Natural killer cell (primary cell): ENCODE data around the gene CSTF1. TPM values are rescaled to one million over a fixed set of nuclear protein-coding genes. Genes with fewer than 3 reads are reported as not detected.

Source experiments
- ATAC-seq, 3 donors: fragments of 150-1000 bp in 2 of 3; fragments of 200-7000 bp in 1 of 3; cut with Tn5 transposase; 1 replicate in 1 of 3; 2 replicates in 2 of 3; pipeline ENCODE4 v1.10.0; 2021; ENCODE audit warnings: mild to moderate bottlenecking in 2 of 3, moderate library complexity in 2 of 3
- DNase-seq, 2 donors: peaks; one replicate each; pipeline versions ENCODE4 v3.0.0 to v3.0.0-alpha.2; 2013 to 2021; ENCODE audit warnings: mixed read lengths in 1 of 2
- H3K27ac ChIP-seq: one replicate; pipeline ENCODE4 v1.5.1; 2013; ENCODE audit warnings: mild to moderate bottlenecking, low read length
- H3K27me3 ChIP-seq: one replicate; pipeline ENCODE4 v1.6.1; 2013; ENCODE audit warnings: low read length; ENCODE audit not compliant: control insufficient read depth, insufficient read depth
- H3K36me3 ChIP-seq: one replicate; pipeline ENCODE4 v1.6.1; 2013; ENCODE audit warnings: low read length; ENCODE audit not compliant: control insufficient read depth, insufficient read depth
- H3K4me1 ChIP-seq: one replicate; pipeline ENCODE4 v1.6.1; 2013; ENCODE audit warnings: low read length; ENCODE audit not compliant: control insufficient read depth, insufficient read depth
- H3K4me3 ChIP-seq: one replicate; pipeline ENCODE4 v1.5.1; 2013; ENCODE audit warnings: low read length
- H3K9me3 ChIP-seq: one replicate; pipeline ENCODE4 v1.6.1; 2013; ENCODE audit warnings: low read length; ENCODE audit not compliant: control insufficient read depth, insufficient read depth
- H3K27ac Mint-ChIP-seq, 2 donors: one replicate each; pipeline ENCODE4 v1.8.0; 2022; ENCODE audit warnings: mild to moderate bottlenecking in 2 of 2, mixed read lengths in 2 of 2, moderate library complexity in 1 of 2
- H3K27me3 Mint-ChIP-seq, 2 donors: one replicate each; pipeline ENCODE4 v1.8.0; 2022; ENCODE audit warnings: low read depth in 2 of 2, mixed read lengths in 2 of 2
- H3K36me3 Mint-ChIP-seq: one replicate; pipeline ENCODE4 v1.8.0; 2022; ENCODE audit warnings: mixed read lengths
- H3K4me1 Mint-ChIP-seq, 2 donors: one replicate each; pipeline ENCODE4 v1.8.0; 2022; ENCODE audit warnings: mixed read lengths in 2 of 2
- H3K4me3 Mint-ChIP-seq: one replicate; pipeline ENCODE4 v1.8.0; 2022; ENCODE audit warnings: mild to moderate bottlenecking, moderate library complexity, mixed read lengths
- H3K9me3 Mint-ChIP-seq, 2 donors: one replicate each; pipeline ENCODE4 v1.8.0; 2022; ENCODE audit warnings: mixed read lengths in 2 of 2
- WGBS: methylation state at CpG from one replicate; pipeline ENCODE4 v1.1.7; 2013; ENCODE audit warnings: missing lambda C conversion rate; ENCODE audit not compliant: insufficient coverage; 5-methylcytosine and 5-hydroxymethylcytosine counted together
- intact Hi-C: fragments of 100-400 bp; cut with micrococcal nuclease; formaldehyde crosslinking; loops from one replicate; pipeline ENCODE4 v1.14.2; 2022
- total RNA-seq, 4 donors: library from RNA; stranded (reverse); fragments of 120-200 nt in 1 of 4; gene quantifications; one replicate each; pipeline versions ENCODE4 v1.2.3 to v1.2.4, GENCODE V29; 2013 to 2022
- TF ChIP-seq, protein P1 (sequence below): fragments of 200-600 bp; IDR thresholded peaks from one replicate; pipeline ENCODE4 v1.8.0; 2022; ENCODE audit warnings: antibody characterized with exemption

The CSTF1 gene
- total RNA-seq, 3 donors from 2014 or later (not counting 1 experiment from before 2014, with no cell fraction given): 15.8 to 24.3 (median 18.5) TPM

GRCh38 chr20:56414842-56415765, 22.7 kb downstream of the CSTF1 start:
- Mint-ChIP-seq H3K9me3 (no peaks in the 10 kb centered on the region), H3K4me1 (peaks cover 71% of the 10 kb centered on the region in 2 donors), H3K36me3 (no peaks in the 10 kb centered on the region), H3K27ac (peak overlapping the region; percentile 93 to 95), H3K27me3 (no peaks in the 10 kb centered on the region), H3K4me3 (peak overlapping the region; percentile 67)
- Histone ChIP-seq H3K4me3 (no peak overlapping the region), H3K27me3 (no peaks in the 10 kb centered on the region), H3K27ac (peak overlapping the region; percentile 54), H3K4me1 (peaks cover 69% of the 10 kb centered on the region), H3K36me3 (no peaks in the 10 kb centered on the region), H3K9me3 (no peaks in the 10 kb centered on the region)
- intact Hi-C loops: loop anchor here (2.0 to 5.0 kb wide), 2 partner anchors 26 to 47 kb away; no protein-coding TSS in a partner anchor
- ATAC-seq (peak; percentile 63 to 75 (median 73)), DNase-seq (peak in 1 of 2 donors; percentile 67)
- TF ChIP-seq, protein P1, sequence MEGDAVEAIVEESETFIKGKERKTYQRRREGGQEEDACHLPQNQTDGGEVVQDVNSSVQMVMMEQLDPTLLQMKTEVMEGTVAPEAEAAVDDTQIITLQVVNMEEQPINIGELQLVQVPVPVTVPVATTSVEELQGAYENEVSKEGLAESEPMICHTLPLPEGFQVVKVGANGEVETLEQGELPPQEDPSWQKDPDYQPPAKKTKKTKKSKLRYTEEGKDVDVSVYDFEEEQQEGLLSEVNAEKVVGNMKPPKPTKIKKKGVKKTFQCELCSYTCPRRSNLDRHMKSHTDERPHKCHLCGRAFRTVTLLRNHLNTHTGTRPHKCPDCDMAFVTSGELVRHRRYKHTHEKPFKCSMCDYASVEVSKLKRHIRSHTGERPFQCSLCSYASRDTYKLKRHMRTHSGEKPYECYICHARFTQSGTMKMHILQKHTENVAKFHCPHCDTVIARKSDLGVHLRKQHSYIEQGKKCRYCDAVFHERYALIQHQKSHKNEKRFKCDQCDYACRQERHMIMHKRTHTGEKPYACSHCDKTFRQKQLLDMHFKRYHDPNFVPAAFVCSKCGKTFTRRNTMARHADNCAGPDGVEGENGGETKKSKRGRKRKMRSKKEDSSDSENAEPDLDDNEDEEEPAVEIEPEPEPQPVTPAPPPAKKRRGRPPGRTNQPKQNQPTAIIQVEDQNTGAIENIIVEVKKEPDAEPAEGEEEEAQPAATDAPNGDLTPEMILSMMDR: no peak
- WGBS: 72% methylated on average over 12 of the region's 12 CpGs

GRCh38 chr20:56417402-56417801, 25.0 kb downstream of the CSTF1 start:
- DNase-seq: no peak
- Mint-ChIP-seq H3K27me3 (no peaks in the 10 kb centered on the region), H3K36me3 (no peaks in the 10 kb centered on the region), H3K9me3 (no peaks in the 10 kb centered on the region), H3K4me3 (no peak overlapping the region), H3K27ac (peak overlapping the region; percentile 76 to 79), H3K4me1 (peaks cover 74 to 78% of the 10 kb centered on the region in 2 donors)
- no peak overlapping the region for H3K27ac ChIP-seq
- no peaks in the 10 kb centered on the region for H3K36me3 ChIP-seq
- H3K27me3 ChIP-seq: no peaks in the 10 kb centered on the region
- no peaks in the 10 kb centered on the region for H3K9me3 ChIP-seq
- peaks cover 66% of the 10 kb centered on the region for H3K4me1 ChIP-seq
- no peak overlapping the region for H3K4me3 ChIP-seq
- intact Hi-C loops: no loop called here
- ATAC-seq: no peak
- 89% methylated on average over 7 of the region's 7 CpGs for WGBS
- TF ChIP-seq, protein P1: no peak

- Mint-ChIP-seq H3K9me3 (no peaks in the 10 kb centered on the region), H3K27ac (peak overlapping the region; percentile 76 to 79), H3K36me3 (no peaks in the 10 kb centered on the region), H3K4me1 (peaks cover 71 to 74% of the 10 kb centered on the region in 2 donors), H3K27me3 (no peaks in the 10 kb centered on the region), H3K4me3 (peak overlapping the region; percentile 55)
- H3K4me3 ChIP-seq: no peak overlapping the region
- H3K36me3 ChIP-seq: no peaks in the 10 kb centered on the region
- TF ChIP-seq, protein P1: no peak
- H3K27ac ChIP-seq: peak overlapping the region; percentile 59
- H3K4me1 ChIP-seq: peaks cover 64% of the 10 kb centered on the region
- H3K9me3 ChIP-seq: no peaks in the 10 kb centered on the region
- H3K27me3 ChIP-seq: no peaks in the 10 kb centered on the region
- ATAC-seq (no peak), DNase-seq (no peak)
- intact Hi-C loops: no loop called here
- WGBS: 82% methylated on average over 4 of the region's 4 CpGs
Measured at GRCh38 chr20:56417911-56418310, 25.5 kb downstream of the CSTF1 start.
